Measurements from ENCODE around the gene PRICKLE2.

Gene PRICKLE2

GRCh38 chr3:64054488-64054887 lies 170.8 kb downstream of the PRICKLE2 start:
- CTCF ChIA-PET: no interaction called here
- TF ChIP-seq KLF1 (tag by site-specific recombination; IDR thresholded peaks at IDR 0.05): peak; percentile 44; the same call in 1 of the 2 replicates
- no peak for TF ChIP-seq INSM2 (tag by site-specific recombination; IDR thresholded peaks at IDR 0.05)
- Histone ChIP-seq H3K36me3 (ENCODE audit: control insufficient read depth in 2 of 2, insufficient read depth in 1 of 2, low read length in 2 of 2) (no peaks in the 10 kb centered on the region), H3K4me1 (ENCODE audit: control insufficient read depth, insufficient read depth, low read length) (no peaks in the 10 kb centered on the region), H3K27ac (ENCODE audit: extremely low read depth, low read depth, low read length) (no peak overlapping the region), H3K9me3 (ENCODE audit: control insufficient read depth, insufficient read depth, low read depth, low read length) (no peaks in the 10 kb centered on the region), H3K4me3 (ENCODE audit: low read depth, low read length) (no peak overlapping the region)
- POLR2A ChIA-PET: no interaction called here

- ChIA-PET CTCF (interaction anchor here (0.8 to 2.3 kb wide), 3 partner anchors 15 to 30 kb away, joined by 3 to 8 read pairs (median 5); no protein-coding TSS in a partner anchor), POLR2A (no interaction called here)
- Histone ChIP-seq H3K36me3 (ENCODE audit: control insufficient read depth in 2 of 2, insufficient read depth in 1 of 2, low read length in 2 of 2) (no peaks in the 10 kb centered on the region), H3K4me3 (ENCODE audit: low read depth, low read length) (no peak overlapping the region), H3K27ac (ENCODE audit: extremely low read depth, low read depth, low read length) (no peak overlapping the region), H3K9me3 (ENCODE audit: control insufficient read depth, insufficient read depth, low read depth, low read length) (no peaks in the 10 kb centered on the region), H3K4me1 (ENCODE audit: control insufficient read depth, insufficient read depth, low read length) (no peaks in the 10 kb centered on the region)
- TF ChIP-seq ZNF10 (tag by site-specific recombination; IDR thresholded peaks at IDR 0.05) (no peak), ZNF777 (tag by site-specific recombination; IDR thresholded peaks at IDR 0.05; ENCODE audit: borderline replicate concordance) (no peak), ZNF558 (tag by site-specific recombination; IDR thresholded peaks at IDR 0.05) (no peak), ZNF610 (tag by site-specific recombination; IDR thresholded peaks at IDR 0.05; ENCODE audit: borderline replicate concordance) (no peak), MZF1 (tag by site-specific recombination; IDR thresholded peaks at IDR 0.05; ENCODE audit: borderline replicate concordance) (no peak), ZNF280D (tag by site-specific recombination; IDR thresholded peaks at IDR 0.05) (no peak), ZBTB21 (tag by site-specific recombination; IDR thresholded peaks at IDR 0.05) (no peak), YY1 (tag by site-specific recombination; IDR thresholded peaks at IDR 0.05) (no peak), ZNF776 (tag by site-specific recombination; IDR thresholded peaks at IDR 0.05; ENCODE audit: borderline replicate concordance) (no peak), ZNF521 (tag by site-specific recombination; IDR thresholded peaks at IDR 0.05) (no peak), ZNF585B (tag by site-specific recombination; IDR thresholded peaks at IDR 0.05) (no peak), ZNF692 (tag by site-specific recombination; IDR thresholded peaks at IDR 0.05) (no peak), ZBTB17 (tag by site-specific recombination; IDR thresholded peaks at IDR 0.05) (no peak), ZXDB (tag by site-specific recombination; IDR thresholded peaks at IDR 0.05) (no peak), ZNF561 (tag by site-specific recombination; IDR thresholded peaks at IDR 0.05; ENCODE audit: borderline replicate concordance) (no peak), KLF1 (tag by site-specific recombination; IDR thresholded peaks at IDR 0.05) (no peak), ELK4 (IDR thresholded peaks at IDR 0.05; ENCODE audit: borderline replicate concordance, low read depth, low read length) (no peak), ZNF658 (tag by site-specific recombination; IDR thresholded peaks at IDR 0.05) (no peak), ZNF664 (tag by site-specific recombination; IDR thresholded peaks at IDR 0.05) (no peak)
Measured at GRCh38 chr3:64053581-64053980, 171.7 kb downstream of the PRICKLE2 start.

All from HEK293 (cell line).